Stimulated activated CD8-positive, alpha-beta memory T cell treated with anti-CD3 and anti-CD28 coated beads, Interleukin-4, amount 100 ng/mL, for 48 hours (primary cell): ENCODE data around the gene CEACAM16.
A peak's percentile ranks its signal among the peaks of the same experiment; 100 is the strongest.
"Not testable (repeated sequence)": the region's sequence is repeated elsewhere in the genome, so short reads cannot be mapped to it uniquely, and the experiment has no call there.

Experiments
- DNase-seq: peaks from one replicate; pipeline ENCODE4 v3.0.0-alpha.2; 2020

CEACAM16 gene, protein sequence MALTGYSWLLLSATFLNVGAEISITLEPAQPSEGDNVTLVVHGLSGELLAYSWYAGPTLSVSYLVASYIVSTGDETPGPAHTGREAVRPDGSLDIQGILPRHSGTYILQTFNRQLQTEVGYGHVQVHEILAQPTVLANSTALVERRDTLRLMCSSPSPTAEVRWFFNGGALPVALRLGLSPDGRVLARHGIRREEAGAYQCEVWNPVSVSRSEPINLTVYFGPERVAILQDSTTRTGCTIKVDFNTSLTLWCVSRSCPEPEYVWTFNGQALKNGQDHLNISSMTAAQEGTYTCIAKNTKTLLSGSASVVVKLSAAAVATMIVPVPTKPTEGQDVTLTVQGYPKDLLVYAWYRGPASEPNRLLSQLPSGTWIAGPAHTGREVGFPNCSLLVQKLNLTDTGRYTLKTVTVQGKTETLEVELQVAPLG

DNA sequence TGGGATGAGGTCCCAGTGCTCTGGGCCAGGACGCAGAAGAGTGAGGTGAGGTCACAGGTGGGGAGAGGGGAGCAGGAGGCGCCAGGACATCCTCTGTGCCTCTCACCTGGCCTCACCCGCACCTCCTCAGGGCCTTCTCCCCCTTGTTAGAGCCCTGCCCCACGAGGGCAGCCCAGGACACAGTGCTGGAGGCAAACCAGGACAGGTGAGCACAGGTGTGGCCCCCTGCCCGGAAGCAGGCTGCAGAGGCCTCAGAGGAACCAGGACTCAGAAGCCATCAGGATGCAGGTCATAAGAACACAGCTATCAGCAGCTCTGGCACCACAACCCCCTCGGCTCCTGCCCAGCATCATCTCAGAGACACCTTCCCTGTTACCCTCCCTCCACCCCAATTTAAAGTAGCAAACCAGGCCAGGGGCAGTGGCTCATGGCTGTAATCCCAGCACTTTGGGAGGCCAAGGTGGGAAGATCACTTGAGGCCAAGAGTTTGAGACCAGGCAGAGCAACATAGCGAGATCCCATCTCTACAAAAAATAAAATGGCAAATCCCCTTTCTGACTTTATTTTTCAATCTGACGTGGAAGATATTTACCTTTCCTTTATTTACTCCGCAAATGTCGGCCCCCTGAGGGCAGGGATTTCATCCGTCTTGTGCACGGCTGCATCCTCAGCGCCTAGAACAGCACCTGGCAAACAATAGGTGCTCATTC, at the start of gene CEACAM16:
Gene CEACAM16 (plus strand): TSS at position 660 of the 710 bp plus-strand sequence. CDS start 2,306 bp downstream, outside the sequence.
- DNase-seq: no peak

DNA sequence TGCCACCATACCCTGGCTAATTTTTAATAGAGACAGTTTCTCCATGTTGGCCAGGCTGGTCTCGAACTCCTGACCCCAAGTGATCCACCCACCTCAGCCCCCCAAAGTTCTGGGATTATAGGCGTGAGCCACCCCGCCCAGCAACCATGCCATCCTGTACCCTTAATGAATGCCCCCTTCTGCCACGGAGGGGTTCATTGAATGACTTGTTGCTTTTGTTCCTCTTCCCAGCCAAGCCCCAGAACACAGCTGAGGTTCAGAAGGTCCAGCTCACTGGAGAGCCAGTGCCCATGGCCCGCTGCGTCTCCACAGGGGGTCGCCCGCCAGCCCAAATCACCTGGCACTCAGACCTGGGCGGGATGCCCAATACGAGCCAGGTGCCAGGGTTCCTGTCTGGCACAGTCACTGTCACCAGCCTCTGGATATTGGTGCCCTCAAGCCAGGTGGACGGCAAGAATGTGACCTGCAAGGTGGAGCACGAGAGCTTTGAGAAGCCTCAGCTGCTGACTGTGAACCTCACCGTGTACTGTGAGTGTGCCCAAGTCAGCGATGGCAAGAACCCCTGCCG, 49.3 kb upstream of the CEACAM16 start:
- no peak for DNase-seq

DNA sequence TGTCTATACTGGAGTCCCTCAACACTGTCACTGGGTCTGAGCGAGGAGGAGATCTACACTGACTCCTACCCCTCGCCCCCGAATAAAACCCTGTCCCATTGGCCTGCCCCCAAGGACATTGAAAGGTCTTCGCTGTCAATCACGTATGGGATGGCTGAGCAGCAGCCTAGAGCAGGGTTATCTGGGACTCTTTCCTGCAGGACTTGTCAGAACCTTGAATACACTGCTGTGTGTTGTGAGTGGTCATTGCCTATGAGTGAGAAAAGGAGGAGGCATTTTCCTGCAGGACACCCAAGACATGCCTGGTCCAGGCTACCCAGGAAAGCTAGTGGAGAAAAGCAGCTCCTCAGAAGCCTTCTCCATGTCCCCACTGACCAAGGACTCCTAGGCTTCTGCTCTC, 45.6 kb upstream of the CEACAM16 start:
- no peak for DNase-seq

DNA sequence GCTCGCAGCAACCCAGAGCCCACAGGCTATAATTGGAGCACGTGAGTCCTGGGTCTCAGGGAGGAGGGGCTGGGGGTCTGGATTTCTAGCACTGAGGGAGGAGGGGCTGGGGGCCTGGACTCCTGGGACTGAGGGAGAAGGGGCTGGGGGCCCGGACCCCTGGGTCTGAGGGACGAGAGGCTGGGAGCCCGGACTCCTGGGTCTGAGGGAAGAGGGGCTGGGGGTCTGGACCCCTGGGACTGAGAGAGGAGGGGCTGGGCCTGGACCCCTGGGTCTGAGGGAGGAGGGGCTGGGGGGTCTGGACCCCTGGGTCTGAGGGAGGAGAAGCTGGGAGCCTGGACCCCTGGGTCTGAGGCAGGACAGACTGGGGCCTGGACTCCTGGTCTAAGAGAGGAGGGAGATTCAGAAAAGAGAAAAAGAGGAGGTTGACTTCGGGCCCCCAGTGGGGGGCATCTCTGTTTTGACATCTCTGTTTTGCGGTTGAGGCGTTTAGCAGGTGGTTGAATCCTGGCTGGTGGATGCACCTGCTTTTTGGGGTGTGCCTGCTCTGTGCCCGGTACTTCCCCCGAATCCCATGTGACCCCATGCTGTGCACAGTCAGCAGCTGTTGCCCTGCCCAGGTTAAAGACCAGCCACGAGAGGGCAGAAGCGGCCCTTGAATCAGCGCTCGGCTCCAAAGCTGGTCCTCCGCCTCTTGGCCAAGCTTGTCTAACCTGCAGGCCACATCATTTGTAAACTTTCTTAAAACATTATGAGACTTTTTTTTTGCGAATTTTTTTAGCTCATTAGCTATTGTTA, 44.8 kb upstream of the CEACAM16 start:
- peak; percentile 81 for DNase-seq

DNA sequence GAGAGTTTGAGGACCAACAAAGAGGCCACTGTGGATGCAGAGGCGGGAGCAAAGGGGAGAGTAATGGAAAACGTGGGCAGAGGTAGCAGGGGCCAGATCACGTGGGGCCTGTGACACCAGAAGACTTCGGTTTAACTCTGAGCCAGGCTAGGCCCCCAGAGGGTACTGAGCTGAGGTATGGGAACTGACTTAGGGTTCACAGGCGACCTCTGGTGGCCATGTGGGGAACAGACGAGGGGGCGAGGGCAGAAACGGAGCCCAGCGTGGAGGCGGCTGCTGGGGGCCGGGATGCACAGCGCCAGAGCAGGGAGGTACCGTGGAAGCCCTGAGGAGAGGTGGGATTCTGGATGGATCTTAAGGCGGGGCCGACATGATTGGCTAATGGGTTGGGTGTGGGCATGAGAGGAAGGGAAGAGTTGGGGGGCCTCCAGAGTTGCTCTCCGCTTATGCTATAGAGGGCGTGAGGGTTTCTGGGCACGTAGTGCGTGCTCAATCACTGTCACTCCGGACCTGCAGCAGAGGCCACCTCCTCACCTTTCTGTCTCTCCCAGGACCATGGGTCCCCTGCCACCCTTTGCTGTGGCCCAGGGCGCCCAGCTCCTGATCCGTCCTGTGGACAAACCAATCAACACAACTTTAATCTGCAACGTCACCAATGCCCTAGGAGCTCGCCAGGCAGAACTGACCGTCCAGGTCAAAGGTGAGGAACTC, 41.6 kb upstream of the CEACAM16 start:
- DNase-seq: peak; percentile 88

DNA sequence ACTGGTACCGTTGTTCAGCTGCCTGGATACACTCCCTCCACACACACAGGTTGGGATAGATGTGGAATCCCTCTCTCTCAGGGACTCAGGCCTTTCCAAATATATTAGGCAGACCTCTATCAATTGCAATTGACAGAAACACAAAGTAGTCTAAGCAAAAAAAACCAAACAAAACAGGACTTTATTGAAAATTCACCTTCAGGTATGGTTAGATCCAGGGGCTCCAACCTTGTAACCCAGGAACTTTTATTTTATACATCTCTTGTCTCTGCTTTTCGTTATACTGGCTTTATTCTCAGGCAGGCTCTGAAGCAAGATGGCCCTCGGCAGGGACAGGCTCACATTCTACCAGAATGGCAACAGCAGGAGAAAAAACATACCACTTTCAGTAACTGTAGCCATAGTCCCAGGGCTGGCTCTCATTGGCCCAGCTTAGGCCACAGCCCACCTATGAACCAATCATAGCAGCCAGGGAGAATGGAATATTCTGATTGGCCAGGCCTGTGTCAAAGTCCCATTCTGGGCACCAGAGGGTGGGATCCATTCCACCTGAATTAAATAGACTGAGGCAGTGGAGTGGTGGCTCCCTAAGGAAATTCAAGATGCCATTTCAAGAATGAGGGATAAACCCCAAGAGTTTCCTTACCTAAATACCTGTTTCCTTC, 40.8 kb upstream of the CEACAM16 start:
- no peak for DNase-seq

DNA sequence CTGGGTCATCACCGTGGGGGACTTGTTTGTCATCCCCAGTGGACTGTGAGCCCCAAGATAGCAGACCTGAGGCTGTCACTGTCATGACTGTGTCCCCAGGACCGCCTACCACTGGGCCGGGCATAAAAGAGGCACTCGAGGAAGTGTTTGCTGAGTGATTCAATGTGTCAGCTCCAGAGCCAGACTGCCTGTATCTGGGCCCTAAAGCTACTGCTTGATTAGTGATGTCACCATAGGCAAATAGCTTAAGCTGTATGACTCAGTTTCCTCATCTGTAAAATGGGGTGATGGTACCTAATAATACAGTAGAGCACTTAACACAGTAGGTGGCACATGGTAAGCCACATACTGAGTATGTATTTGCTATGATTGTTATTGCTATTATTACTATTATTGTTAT, 38.9 kb upstream of the CEACAM16 start:
- no peak for DNase-seq

DNA sequence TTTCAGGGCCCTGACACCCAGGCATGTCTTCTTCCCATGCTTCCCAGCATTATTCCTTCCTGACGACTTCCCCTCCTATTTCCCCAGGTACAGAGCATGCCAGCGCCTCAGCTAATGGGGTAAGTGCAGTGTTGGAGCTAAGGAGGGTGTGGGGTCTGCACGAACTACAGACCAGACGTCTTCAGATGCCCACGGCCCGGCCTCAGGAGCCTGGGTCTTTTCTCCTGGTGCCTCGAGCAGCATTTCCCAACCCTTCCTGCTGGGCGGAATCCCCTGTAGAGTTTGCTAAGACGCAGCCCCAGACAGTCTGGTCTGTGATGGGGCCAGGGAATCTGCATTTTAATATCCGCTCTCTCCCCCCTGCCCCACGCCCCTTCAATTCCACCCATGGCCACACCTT, 37.7 kb upstream of the CEACAM16 start:
- no peak for DNase-seq

DNA sequence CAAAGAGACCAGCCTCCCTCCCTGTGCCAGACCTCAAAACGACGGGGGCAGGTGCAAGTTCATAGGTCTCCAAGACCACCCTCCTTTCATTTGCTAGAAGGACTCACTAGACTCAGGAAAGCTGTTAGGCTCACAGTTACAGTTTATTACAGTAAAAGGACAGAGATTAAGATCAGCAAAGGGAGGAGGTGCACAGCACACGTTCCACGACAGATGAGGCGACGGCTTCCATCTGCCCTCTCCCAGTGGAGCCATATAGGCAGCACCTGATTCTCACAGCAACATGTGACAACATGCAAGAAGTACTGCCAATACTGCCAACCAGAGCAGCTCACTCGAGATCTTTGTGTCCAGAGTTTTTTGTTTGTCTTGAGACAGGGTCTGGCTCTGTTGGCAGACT, 37.0 kb upstream of the CEACAM16 start:
- no peak for DNase-seq

DNA sequence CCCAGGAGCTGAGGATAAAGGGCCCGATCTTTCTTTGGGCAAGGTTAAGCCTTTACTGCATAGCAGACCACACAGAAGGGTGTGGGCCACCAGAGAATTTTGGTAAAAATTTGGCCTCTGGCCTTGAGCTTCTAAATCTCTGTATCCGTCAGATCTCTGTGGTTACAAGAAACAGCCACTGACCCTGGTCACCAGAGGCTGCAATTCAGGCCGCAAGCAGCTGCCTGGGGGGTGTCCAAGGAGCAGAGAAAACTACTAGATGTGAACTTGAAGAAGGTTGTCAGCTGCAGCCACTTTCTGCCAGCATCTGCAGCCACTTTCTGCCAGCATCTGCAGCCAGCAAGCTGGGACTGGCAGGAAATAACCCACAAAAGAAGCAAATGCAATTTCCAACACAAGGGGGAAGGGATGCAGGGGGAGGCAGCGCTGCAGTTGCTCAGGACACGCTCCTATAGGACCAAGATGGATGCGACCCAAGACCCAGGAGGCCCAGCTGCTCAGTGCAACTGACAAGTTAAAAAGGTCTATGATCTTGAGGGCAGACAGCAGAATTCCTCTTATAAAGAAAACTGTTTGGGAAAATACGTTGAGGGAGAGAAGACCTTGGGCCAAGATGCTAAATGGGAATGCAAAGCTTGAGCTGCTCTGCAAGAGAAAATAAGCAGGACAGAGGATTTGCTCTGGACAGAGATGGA, 36.1 kb upstream of the CEACAM16 start:
- no peak for DNase-seq

DNA sequence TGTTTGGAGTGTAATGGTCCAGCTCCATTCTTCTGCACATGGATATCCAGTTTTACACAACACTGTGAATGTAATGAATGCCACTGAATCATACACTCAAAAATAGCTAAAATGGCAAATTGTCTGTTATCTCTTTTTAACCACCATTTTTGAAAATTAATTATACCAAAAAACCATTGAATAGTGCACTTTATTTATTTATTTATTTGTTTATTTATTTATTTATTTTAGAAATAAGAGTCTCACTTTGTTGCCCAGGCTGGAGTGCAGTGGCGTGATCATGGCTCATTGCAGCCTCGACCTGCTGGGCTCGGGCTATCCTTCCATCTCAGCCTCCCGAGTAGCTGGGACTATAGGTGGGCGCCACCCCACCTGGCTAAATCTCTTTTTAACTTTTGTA, 35.0 kb upstream of the CEACAM16 start:
- DNase-seq: no peak

DNA sequence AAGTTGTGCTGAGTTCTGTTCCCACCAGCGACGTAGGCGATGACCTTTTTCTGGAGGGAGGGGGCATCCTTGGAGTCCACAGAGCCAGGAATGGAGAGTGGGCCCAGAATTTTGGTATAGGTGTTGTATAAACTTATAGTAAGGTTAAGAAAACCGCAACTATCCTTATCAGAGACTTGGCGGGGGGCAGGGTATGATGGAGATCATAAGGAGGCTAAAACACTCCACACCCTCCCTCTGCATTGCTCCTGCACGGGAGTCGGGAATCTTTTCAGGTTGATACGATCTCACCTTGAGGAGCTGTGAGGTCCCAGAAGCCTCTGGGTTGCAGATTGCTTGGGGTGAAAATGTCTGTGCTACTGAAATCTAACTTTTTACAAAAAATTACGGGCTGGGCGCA, 34.0 kb upstream of the CEACAM16 start:
- DNase-seq: no peak

DNA sequence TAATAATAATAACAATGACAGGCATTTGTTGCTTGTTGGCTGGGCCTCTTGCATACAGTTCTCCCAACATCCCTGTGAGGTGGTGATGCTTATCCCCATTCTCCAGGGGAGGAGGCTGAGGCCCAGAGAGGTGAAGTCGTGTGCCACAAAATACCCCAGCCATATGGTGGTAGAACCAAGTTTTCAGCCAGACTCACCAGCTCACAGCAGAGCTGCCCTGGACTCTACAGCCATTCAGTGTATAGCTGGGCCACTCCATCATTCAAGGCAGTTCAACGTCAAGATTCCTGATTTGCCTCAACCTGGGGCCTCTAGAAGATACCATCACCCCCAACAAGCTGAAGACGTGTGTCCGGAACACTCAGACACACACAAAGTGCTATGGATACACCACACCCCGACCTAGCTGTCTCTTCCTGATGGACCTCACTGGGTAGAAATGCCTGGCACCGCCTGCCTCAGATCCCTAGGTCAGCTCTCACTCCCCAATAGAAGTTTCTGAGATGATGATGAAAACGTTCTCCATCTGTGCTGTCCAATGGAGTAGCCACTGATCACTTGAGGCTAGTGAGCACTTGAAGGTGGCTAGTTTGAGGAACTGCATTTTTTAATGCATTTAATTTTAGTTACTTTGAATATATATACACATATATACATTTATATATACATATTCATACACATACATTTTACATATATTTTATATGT, 31.9 kb upstream of the CEACAM16 start:
- DNase-seq: no peak

DNA sequence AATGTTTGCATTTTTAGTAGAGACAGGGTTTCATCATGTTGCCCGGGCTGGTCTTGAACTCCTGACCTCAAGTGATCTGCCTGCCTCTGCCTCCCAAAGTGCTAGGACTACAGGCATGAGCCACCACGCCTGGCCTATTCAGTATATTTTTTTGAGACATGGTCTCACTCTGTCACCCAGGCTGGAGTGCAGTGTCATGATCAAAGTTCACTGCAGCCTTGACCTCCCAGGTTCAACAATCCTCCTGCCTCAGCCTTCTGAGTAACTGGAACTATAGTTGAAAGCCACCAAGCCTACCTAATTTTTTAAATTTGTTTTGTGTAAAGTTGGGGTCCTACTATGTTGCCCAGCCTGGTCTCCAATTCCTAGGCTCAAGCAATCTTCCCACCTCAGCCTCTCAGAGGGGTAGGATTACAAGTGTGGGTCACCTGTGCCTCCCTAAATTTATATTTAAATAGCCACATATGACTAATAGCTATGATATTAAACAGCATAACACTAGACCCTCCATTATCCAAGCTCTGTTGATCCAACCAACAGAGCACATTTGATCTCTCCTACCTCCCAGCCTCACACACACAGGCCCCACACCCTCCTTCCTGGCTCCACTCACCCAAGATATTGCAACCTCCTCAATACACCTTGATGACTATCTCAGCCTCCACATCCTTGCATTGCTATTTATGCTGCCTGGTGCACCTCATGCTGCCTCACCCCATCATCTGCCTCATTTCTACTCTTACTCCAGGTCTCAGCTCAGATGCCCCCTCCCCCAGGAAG, 29.8 kb upstream of the CEACAM16 start:
- DNase-seq: no peak

DNA sequence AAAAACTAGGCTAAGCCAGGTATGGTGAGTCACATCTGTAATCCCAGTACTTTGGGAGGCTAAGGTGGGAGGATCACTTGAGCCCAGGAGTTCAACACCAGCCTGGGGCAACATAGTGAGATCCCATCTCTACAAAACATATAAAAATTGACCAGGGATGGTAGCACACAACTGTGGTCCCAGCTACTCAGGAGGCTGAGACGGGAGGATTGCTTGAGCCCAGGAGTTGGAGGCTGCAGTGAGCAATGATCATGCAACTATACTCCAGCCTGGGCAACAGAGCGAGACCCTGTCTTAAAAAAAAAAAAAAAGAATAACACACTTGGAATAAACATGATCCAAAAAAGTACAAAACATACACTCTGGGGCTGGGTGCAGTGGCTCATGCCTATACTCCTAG, 28.9 kb upstream of the CEACAM16 start:
- not testable (repeated sequence) for DNase-seq

DNA sequence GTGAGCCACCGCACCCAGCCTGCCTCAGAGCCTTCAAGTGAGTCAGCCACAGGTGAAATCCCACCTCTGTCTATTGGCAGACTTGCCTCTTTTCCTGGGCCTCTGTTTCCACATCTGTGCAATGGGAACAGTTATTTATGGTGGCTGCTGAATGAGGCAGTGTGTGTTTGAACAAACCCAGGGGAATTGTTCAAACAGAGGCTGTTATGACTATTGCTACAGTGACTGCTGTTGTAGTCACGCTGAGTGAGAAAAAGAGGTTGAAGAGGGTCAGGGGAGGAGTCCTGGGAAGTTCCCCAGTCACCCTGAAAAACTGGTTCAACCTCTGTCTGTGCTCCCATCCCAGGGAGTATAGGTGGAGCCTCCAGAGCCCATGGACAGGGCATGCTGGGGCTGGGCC, 27.6 kb upstream of the CEACAM16 start, which contains the start of gene CEACAM19:
Gene CEACAM19 (plus strand): TSS at position 83 of the 400 bp plus-strand sequence. CDS start 450 bp downstream, outside the sequence.
- no peak for DNase-seq

DNA sequence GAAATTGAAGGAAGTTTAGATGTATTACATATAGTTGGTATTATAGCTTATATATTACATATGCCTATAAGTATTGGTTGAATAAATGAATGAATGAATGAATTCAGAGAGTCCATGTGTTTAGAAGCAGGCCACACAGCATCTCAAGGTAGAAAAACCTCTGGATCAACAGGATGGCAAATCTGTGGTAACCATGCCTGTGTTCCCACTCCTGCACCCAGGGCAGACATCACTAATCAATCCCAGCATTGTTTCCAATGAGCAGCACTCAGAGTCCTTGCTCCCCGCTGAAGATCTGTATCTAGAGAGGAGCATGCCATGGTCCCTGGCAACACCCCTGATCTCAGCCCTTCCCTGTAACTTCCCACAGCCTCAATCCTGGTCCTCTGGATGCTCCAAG, 26.7 kb upstream of the CEACAM16 start:
- DNase-seq: no peak

DNA sequence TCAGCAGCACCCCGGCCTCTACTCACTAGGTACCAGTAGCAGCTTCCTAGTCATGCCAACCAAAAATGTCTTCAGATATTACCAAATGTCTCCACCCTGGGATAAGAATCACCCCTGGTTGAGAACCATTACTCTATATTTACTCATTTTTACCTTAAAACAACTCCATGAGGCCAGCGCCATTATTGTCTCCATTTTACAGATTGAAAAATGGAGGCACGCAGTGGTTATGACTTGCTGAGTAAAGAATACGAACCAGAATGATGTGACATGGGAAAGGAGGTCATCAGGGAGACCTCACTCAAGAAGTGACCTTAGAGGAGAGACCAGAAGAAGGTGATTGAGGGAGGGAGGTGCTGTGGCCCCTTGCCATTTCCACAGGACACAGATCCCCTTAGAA, 25.4 kb upstream of the CEACAM16 start:
- DNase-seq: no peak

DNA sequence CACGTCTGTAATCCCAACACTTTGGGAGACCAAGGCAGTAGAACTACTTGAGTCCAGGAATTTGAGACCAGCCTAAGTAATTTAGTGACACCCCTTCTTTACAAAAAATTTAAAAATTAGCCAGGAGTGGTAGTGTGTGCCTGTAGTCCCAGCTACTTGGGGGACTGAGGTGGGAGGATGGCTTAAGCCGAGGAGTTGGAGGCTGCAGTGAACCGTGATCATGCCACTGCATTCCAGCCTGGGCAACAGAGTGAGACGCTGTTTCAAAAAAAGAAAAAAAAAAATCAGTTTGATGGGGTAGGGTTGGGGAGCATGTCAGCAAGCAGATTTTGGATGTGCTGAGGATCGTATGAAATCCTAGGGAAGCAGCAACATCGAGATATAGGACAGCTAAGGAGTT, 23.4 kb upstream of the CEACAM16 start:
- DNase-seq: no peak
